Right renal pelvis (tissue), 4 donors: ENCODE measurements around the gene TYW1. TPM values are rescaled to one million over a fixed set of nuclear protein-coding genes. Genes with fewer than 3 reads are reported as not detected.
"Not testable (repeated sequence)": the region's sequence is repeated elsewhere in the genome, so short reads cannot be mapped to it uniquely, and the experiment has no call there.

Experiments
- DNase-seq, 4 donors: peaks; one replicate each; pipeline ENCODE4 v3.0.0-alpha.2; 2013; ENCODE audit warnings: low read depth in 4 of 4, low spot score in 3 of 4, missing footprints in 1 of 4
- polyA plus RNA-seq, 4 donors: library from polyadenylated mRNA; unstranded; fragments of 120-200 nt; gene quantifications; one replicate each; pipeline ENCODE4 v1.2.1, GENCODE V29; 2013; ENCODE audit not compliant: insufficient read length in 4 of 4

Gene TYW1
- polyA plus RNA-seq, 4 donors = 21.4 to 25.9 (median 23.1) TPM

- DNase-seq = not testable (repeated sequence)
Measured at GRCh38 chr7:66989552-66989951, 7.1 kb upstream of the TYW1 start.

GRCh38 chr7:66994051-66994450, 2.6 kb upstream of the TYW1 start:
- not testable (repeated sequence) for DNase-seq

GRCh38 chr7:66994691-66995049, 2.0 kb upstream of the TYW1 start:
- peak; percentile 12 to 29 (median 19) for DNase-seq

- DNase-seq = peak; percentile 87 to 96 (median 95)
Measured at GRCh38 chr7:66995050-66995776, 1.4 kb upstream of the TYW1 start, which contains the start of gene SBDS. TSS of gene SBDS (minus strand) at chr7:66995586. CDS start at chr7:66995417, 169 bp downstream.

GRCh38 chr7:67000601-67001258, 4.1 kb downstream of the TYW1 start:
- not testable (repeated sequence) for DNase-seq

- DNase-seq = not testable (repeated sequence)
Measured at GRCh38 chr7:67004145-67004544, 7.5 kb downstream of the TYW1 start.

GRCh38 chr7:67006965-67007364, 10.3 kb downstream of the TYW1 start:
- DNase-seq = no peak

GRCh38 chr7:67008260-67008659, 11.6 kb downstream of the TYW1 start:
- no peak for DNase-seq

GRCh38 chr7:67009677-67010076, 13.0 kb downstream of the TYW1 start:
- not testable (repeated sequence) for DNase-seq

GRCh38 chr7:67014076-67014622, 17.5 kb downstream of the TYW1 start:
- DNase-seq = not testable (repeated sequence)

- DNase-seq = not testable (repeated sequence)
Measured at GRCh38 chr7:67017971-67018370, 21.3 kb downstream of the TYW1 start.

- DNase-seq = no peak
Measured at GRCh38 chr7:67018940-67019339, 22.3 kb downstream of the TYW1 start.

GRCh38 chr7:67019562-67020390, 23.1 kb downstream of the TYW1 start:
- no peak for DNase-seq

GRCh38 chr7:67021260-67021659, 24.6 kb downstream of the TYW1 start:
- no peak for DNase-seq

- DNase-seq = no peak
Measured at GRCh38 chr7:67022511-67022910, 25.9 kb downstream of the TYW1 start.

- not testable (repeated sequence) for DNase-seq
Measured at GRCh38 chr7:67025459-67025858, 28.8 kb downstream of the TYW1 start.

GRCh38 chr7:67031685-67032084, 35.1 kb downstream of the TYW1 start:
- DNase-seq = not testable (repeated sequence)

- DNase-seq = no peak
Measured at GRCh38 chr7:67033251-67033650, 36.6 kb downstream of the TYW1 start.

GRCh38 chr7:67036432-67037395, 40.1 kb downstream of the TYW1 start:
- DNase-seq = not testable (repeated sequence)

GRCh38 chr7:67040832-67041231, 44.2 kb downstream of the TYW1 start:
- not testable (repeated sequence) for DNase-seq
